Activated naive CD8-positive, alpha-beta T cell treated with anti-CD3 and anti-CD28 coated beads, Interleukin-2, amount 10 ng/mL, durations not matched to agents 7 days and 5 days (primary cell): ENCODE measurements around the gene BRI3. TPM values are rescaled to one million over a fixed set of nuclear protein-coding genes. Genes with fewer than 3 reads are reported as not detected.
A peak's percentile ranks its signal among the peaks of the same experiment; 100 is the strongest.

Experiments used
- ATAC-seq: fragments of 150-1000 bp; cut with Tn5 transposase; one replicate; pipeline ENCODE4 v1.10.0; 2021; ENCODE audit warnings: low read depth, moderate library complexity
- POLR2A ChIA-PET: fragments of 350-600 bp; sonication (Branson Sonifier 250); formaldehyde crosslinking; loops from one replicate; lab custom pipeline; 2021; ENCODE audit warnings: antibody characterized with exemption; lab: Charles Lee
- DNase-seq: peaks from one replicate; pipeline ENCODE4 v3.0.0; 2021
- H3K27ac Mint-ChIP-seq: one replicate; pipeline ENCODE4 v1.8.0; 2022; ENCODE audit warnings: mild to moderate bottlenecking, mixed read lengths
- H3K27me3 Mint-ChIP-seq: one replicate; pipeline ENCODE4 v1.8.0; 2022; ENCODE audit warnings: mild to moderate bottlenecking, moderate library complexity, mixed read lengths
- H3K36me3 Mint-ChIP-seq: one replicate; pipeline ENCODE4 v1.8.0; 2021; ENCODE audit warnings: mild to moderate bottlenecking, mixed read lengths
- H3K4me1 Mint-ChIP-seq: one replicate; pipeline ENCODE4 v1.8.0; 2021; ENCODE audit warnings: mixed read lengths
- H3K4me3 Mint-ChIP-seq: one replicate; pipeline ENCODE4 v1.8.0; 2022; ENCODE audit warnings: mild to moderate bottlenecking, moderate library complexity, mixed read lengths
- H3K9me3 Mint-ChIP-seq: one replicate; pipeline ENCODE4 v1.8.0; 2021; ENCODE audit warnings: mixed read lengths
- total RNA-seq, 2 experiments: library from RNA; stranded (reverse); gene quantifications; one replicate each; pipeline ENCODE4 v1.2.3, GENCODE V29; 2021

The BRI3 gene
- total RNA-seq, 2 experiments from 2014 or later, result 53.6 to 55.3 TPM

DNA sequence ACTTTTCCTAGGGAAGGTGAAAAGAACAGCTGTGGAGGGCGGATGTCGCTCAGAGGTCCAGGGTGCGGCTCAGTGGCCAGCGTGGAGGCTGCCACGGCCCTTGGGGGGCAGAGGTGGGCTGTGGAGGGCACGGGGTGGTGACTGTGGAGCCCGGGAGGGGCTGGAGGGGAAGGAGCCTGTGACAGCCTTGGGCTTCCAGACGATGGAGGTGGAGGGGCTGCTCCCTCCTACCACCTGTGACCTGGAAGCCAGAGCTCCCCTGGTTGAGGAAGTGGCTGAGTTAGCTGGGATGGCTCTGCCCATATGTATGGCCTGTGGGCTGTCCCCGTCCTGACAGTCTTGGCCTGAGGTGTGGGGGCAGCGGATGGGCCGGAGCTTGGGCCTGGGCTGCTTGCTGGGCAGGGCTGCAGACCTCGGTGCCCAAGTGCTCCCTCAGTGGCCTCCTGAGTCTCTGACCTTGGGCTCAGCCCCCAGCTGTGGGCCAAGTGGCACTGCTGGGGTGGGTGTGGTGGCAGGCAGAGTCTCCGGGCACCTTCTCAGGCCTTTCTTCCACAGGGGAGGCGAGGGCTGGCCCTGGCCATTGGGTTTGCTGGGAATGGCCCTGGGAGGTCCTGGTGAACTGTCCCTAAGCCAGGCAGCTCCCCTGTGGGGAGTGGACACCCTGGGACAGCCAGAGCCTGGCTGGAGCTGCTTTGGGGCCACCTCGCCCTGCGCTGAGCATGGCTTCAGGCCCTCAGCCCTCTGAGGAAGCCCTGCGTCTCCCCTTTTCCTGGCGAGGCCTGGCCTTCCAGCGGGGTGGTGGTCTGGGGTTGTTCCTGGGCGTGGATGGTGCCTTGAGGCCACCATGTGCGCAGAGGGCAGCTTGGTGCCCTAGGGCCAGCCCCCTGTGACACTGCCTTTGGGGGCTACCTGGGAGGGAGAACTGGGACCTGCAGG, 3.9 kb downstream of the BRI3 start:
- Mint-ChIP-seq H3K27me3 (no peaks in the 10 kb centered on the region), H3K27ac (no peak overlapping the region), H3K4me3 (no peak overlapping the region), H3K9me3 (no peaks in the 10 kb centered on the region), H3K4me1 (peaks cover 11% of the 10 kb centered on the region), H3K36me3 (no peaks in the 10 kb centered on the region)
- DNase-seq (no peak), ATAC-seq (no peak)
- POLR2A ChIA-PET, result no interaction called here

DNA sequence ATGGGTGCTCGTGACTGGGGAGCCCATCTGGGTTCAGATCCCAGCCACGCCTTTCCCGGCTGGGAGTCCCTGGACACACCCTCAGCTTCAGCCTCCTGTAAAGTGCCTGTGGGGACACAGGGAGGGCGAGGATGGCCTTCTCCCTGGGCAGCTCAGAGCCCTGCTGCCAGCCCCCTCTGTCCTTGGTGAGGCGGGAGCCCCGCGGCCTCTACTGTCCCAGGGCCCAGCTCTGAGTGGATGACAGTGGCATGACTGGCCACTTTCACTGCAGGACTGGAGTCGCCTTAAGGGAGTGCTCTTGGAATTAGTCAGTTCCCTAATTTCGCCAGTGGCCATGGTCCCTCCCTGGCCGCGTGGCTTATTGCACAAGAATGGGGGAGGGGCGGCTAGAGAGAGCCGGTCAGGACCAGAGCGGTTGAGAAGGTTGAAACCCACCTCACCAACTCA, 4.6 kb downstream of the BRI3 start:
- Mint-ChIP-seq H3K4me1 (peaks cover 11% of the 10 kb centered on the region), H3K27me3 (no peaks in the 10 kb centered on the region), H3K4me3 (no peak overlapping the region), H3K9me3 (no peaks in the 10 kb centered on the region), H3K27ac (no peak overlapping the region), H3K36me3 (no peaks in the 10 kb centered on the region)
- ATAC-seq (no peak), DNase-seq (no peak)
- POLR2A ChIA-PET, result no interaction called here

- Mint-ChIP-seq H3K4me3 (no peak overlapping the region), H3K36me3 (no peaks in the 10 kb centered on the region), H3K4me1 (peaks cover 11% of the 10 kb centered on the region), H3K27me3 (no peaks in the 10 kb centered on the region), H3K9me3 (no peaks in the 10 kb centered on the region), H3K27ac (no peak overlapping the region)
- ATAC-seq (no peak), DNase-seq (no peak)
- POLR2A ChIA-PET, result no interaction called here
Observed at GRCh38 chr7:98286701-98287485, 5.4 kb downstream of the BRI3 start.

DNA sequence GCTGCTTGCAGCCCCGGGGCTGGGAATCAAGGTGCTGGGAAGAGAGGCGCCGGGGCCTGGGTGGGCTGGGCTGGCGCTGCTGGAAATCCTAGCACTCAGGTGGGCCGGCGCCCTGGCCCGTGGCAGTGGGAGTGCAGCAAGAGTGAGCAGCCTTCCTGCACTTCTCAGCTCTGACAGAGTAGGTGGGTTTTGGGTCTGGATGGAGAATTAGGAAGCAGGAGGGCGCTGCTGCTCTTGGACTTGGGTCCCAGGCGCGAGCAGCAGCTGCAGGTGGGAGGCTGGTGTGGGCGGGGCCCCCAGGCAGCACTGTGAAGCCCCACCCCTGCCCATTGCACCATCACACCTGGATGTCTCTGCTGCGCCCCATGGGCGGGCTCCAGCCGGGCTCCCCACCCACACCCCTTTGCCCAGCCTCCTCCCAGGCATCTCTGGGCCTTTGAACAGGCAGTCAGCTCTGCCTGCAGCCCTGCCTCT, 6.0 kb downstream of the BRI3 start:
- no peak for ATAC-seq
- Mint-ChIP-seq H3K27ac (no peak overlapping the region), H3K4me1 (peaks cover 10% of the 10 kb centered on the region), H3K36me3 (peaks cover 1% of the 10 kb centered on the region), H3K27me3 (no peaks in the 10 kb centered on the region), H3K9me3 (no peaks in the 10 kb centered on the region), H3K4me3 (no peak overlapping the region)
- DNase-seq, result no peak
- POLR2A ChIA-PET, result no interaction called here

DNA sequence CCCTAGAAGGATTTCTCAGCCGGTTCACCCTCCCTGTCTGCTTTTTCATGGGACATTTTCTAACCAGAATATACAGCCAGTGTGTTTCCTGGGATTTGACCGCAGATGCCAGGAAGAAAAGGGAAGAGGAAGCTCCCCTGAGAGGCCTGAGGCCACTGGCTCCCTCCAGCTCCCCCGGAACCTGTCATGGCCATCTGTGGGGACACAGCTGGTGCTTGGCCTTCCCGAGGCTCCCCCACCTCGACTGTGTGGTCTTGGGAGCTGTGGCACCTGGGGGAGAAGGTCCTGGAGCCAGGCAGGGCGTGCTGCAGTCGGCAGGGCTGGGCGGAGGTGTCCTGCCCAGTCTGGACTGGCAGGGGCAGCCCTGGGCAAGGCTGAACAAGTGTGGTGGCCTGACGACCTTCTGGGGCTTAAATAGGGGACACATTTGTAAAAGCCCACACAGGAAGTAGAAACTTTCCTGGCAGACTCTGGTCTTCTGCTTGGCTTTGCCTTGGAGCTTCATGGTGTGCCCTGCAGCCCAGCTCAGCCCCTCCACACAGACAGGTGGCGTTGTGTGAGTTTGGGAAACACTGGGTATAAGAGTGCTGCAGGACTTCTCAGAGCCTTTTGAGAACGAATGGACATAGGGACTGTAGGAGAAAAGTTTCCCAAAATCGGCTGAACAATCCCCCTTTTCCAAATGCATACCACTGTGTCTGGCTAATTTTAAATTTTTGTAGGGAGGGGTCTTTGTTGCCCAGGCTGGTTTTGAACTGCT, 6.8 kb downstream of the BRI3 start:
- no peaks in the 10 kb centered on the region for H3K27me3 Mint-ChIP-seq
- POLR2A ChIA-PET, result no interaction called here
- no peak for DNase-seq

DNA sequence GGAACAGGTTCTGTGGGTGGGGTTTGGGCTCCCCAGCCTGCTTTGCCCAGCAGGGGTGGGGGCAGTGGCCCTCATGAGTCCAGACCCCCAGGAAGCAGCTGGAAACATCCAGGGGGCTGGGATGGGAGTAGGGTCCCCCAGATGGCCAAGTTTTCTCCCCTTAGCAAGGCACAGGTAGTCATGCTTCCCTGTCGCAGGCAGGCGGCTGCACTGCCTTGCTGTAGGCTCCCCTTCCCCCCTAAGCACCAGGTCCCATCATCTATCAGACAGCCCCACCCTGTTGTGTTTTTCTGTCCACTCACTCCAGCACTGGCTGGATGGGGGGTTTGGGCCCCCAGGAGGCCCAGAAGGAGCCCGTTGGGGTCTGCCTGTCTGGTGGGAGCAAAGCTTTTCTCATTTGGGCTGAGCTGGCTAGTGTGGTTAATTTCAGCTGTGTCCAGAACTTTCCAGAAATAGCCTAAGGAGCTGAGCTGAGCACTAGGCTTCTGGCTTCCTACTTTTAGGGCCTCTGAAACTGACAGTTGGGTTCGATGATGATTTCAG, 7.9 kb downstream of the BRI3 start:
- Mint-ChIP-seq H3K36me3 (peaks cover 1% of the 10 kb centered on the region), H3K27me3 (no peaks in the 10 kb centered on the region), H3K4me3 (no peak overlapping the region), H3K4me1 (peaks cover 2% of the 10 kb centered on the region), H3K27ac (no peak overlapping the region), H3K9me3 (no peaks in the 10 kb centered on the region)
- POLR2A ChIA-PET, result no interaction called here
- ATAC-seq (no peak), DNase-seq (no peak)

More for the DNA sequence above, 6.8 kb downstream of the BRI3 start:
- H3K4me1 Mint-ChIP-seq, result peaks cover 3% of the 10 kb centered on the region
- H3K36me3 Mint-ChIP-seq, result peaks cover 1% of the 10 kb centered on the region
- no peaks in the 10 kb centered on the region for H3K9me3 Mint-ChIP-seq
- ATAC-seq, result no peak
- H3K27ac Mint-ChIP-seq, result no peak overlapping the region
- no peak overlapping the region for H3K4me3 Mint-ChIP-seq

GRCh38 chr7:98291717-98292116, 10.2 kb downstream of the BRI3 start:
- DNase-seq (no peak), ATAC-seq (no peak)
- no peaks in the 10 kb centered on the region for H3K9me3 Mint-ChIP-seq
- H3K27ac Mint-ChIP-seq, result no peak overlapping the region
- H3K27me3 Mint-ChIP-seq, result no peaks in the 10 kb centered on the region
- H3K4me3 Mint-ChIP-seq, result no peak overlapping the region
- H3K36me3 Mint-ChIP-seq, result peaks cover 1% of the 10 kb centered on the region
- no peaks in the 10 kb centered on the region for H3K4me1 Mint-ChIP-seq
- POLR2A ChIA-PET, result no interaction called here

DNA sequence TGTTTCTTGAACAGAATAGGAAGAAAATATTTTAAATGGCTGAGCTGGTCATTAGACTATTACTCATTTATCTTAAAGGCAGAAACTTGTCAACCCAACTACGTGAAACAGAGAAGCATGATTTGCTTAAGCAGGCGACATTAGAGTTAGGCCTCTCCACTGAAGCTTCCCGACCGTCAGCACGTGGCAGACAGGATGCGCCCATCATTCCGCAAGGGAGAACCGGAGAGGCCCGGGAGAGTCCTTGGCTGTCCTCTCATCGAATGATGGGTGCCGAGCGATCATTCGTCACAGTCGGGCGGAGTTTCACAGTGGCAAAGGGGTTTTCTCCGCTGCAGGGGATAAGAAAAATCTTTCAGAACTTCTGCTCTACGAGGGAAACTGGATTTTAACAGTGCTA, 11.8 kb downstream of the BRI3 start:
- Mint-ChIP-seq H3K9me3 (no peaks in the 10 kb centered on the region), H3K4me1 (no peaks in the 10 kb centered on the region), H3K27ac (no peak overlapping the region), H3K4me3 (no peak overlapping the region), H3K36me3 (peaks cover 1% of the 10 kb centered on the region), H3K27me3 (no peaks in the 10 kb centered on the region)
- POLR2A ChIA-PET, result no interaction called here
- ATAC-seq (no peak), DNase-seq (no peak)

GRCh38 chr7:98293746-98294145, 12.3 kb downstream of the BRI3 start:
- H3K4me1 Mint-ChIP-seq, result no peaks in the 10 kb centered on the region
- ATAC-seq (no peak), DNase-seq (no peak)
- H3K27me3 Mint-ChIP-seq, result no peaks in the 10 kb centered on the region
- H3K27ac Mint-ChIP-seq, result no peak overlapping the region
- H3K9me3 Mint-ChIP-seq, result no peaks in the 10 kb centered on the region
- H3K36me3 Mint-ChIP-seq, result peaks cover 1% of the 10 kb centered on the region
- POLR2A ChIA-PET, result no interaction called here
- H3K4me3 Mint-ChIP-seq, result no peak overlapping the region

- H3K27ac Mint-ChIP-seq, result no peak overlapping the region
- no peaks in the 10 kb centered on the region for H3K4me1 Mint-ChIP-seq
- H3K27me3 Mint-ChIP-seq, result no peaks in the 10 kb centered on the region
- peaks cover 1% of the 10 kb centered on the region for H3K36me3 Mint-ChIP-seq
- no peak for ATAC-seq
- DNase-seq, result no peak
- POLR2A ChIA-PET, result no interaction called here
- no peak overlapping the region for H3K4me3 Mint-ChIP-seq
- H3K9me3 Mint-ChIP-seq, result no peaks in the 10 kb centered on the region
Observed at GRCh38 chr7:98294326-98294725, 12.8 kb downstream of the BRI3 start.

GRCh38 chr7:98294798-98295382, 13.4 kb downstream of the BRI3 start:
- Mint-ChIP-seq H3K4me3 (no peak overlapping the region), H3K27ac (no peak overlapping the region), H3K27me3 (no peaks in the 10 kb centered on the region), H3K9me3 (no peaks in the 10 kb centered on the region), H3K36me3 (peaks cover 1% of the 10 kb centered on the region), H3K4me1 (no peaks in the 10 kb centered on the region)
- DNase-seq (peak; percentile 45), ATAC-seq (peak; percentile 46)
- POLR2A ChIA-PET, result no interaction called here

GRCh38 chr7:98295467-98296192, 14.1 kb downstream of the BRI3 start:
- H3K27ac Mint-ChIP-seq, result no peak overlapping the region
- no peaks in the 10 kb centered on the region for H3K9me3 Mint-ChIP-seq
- DNase-seq (no peak), ATAC-seq (no peak)
- H3K27me3 Mint-ChIP-seq, result no peaks in the 10 kb centered on the region
- peaks cover 1% of the 10 kb centered on the region for H3K36me3 Mint-ChIP-seq
- H3K4me1 Mint-ChIP-seq, result no peaks in the 10 kb centered on the region
- POLR2A ChIA-PET, result no interaction called here
- H3K4me3 Mint-ChIP-seq, result no peak overlapping the region
